A549 (cell line): Measurements from ENCODE around the gene SKA3.

Source experiments
- CTCF ChIP-seq: fragments of >200 bp; sonication (Bioruptor Twin); formaldehyde crosslinking; IDR thresholded peaks from 3 replicates; pipeline ENCODE4 v1.5.1; 2016
- NR3C1 ChIP-seq: fragments of >200 bp; sonication (Bioruptor Twin); formaldehyde crosslinking; IDR thresholded peaks from 3 replicates; pipeline ENCODE4 v1.6.1; 2017
- SMC3 ChIP-seq: fragments of >200 bp; sonication (Bioruptor Twin); formaldehyde crosslinking; IDR thresholded peaks from 3 replicates; pipeline ENCODE4 v1.6.1; 2018; ENCODE audit warnings: inconsistent platforms

- TF ChIP-seq CTCF (no peak), NR3C1 (no peak), SMC3 (no peak)
Measured at GRCh38 chr13:21142766-21143165, 33.6 kb downstream of the SKA3 start.
